K562 (cell line): ENCODE data around the gene TRIM2.

Experiments used
- BRF1 ChIP-seq: IDR thresholded peaks from 3 replicates; pipeline ENCODE4 v1.6.1; 2011; ENCODE audit warnings: borderline replicate concordance, mild to moderate bottlenecking; ENCODE audit not compliant: insufficient read length; ENCODE audit errors: extremely low read depth
- EP300 ChIP-seq: IDR thresholded peaks from 2 replicates; pipeline ENCODE4 v1.6.1; 2012; ENCODE audit warnings: low read length, improper control_type of control experiment
- ESRRA ChIP-seq: fragments of 450-650 bp; IDR thresholded peaks from 2 replicates; pipeline ENCODE4 v1.6.1; 2014; ENCODE audit warnings: low read depth, mild to moderate bottlenecking, moderate library complexity, borderline replicate concordance
- HNRNPLL ChIP-seq: fragments of 200-400 bp; formaldehyde crosslinking; IDR thresholded peaks from 2 replicates; pipeline ENCODE4 v1.6.1; 2017; ENCODE audit warnings: low read length, low read depth, mild to moderate bottlenecking; ENCODE audit not compliant: poor library complexity, severe bottlenecking
- NR1H2 ChIP-seq: sonication (generic); formaldehyde crosslinking; IDR thresholded peaks from 2 replicates; pipeline ENCODE4 v1.4.0; 2020; ENCODE audit warnings: mild to moderate bottlenecking, missing genetic modification reagents
- YY1 ChIP-seq, 3 experiments: IDR thresholded peaks; 2 replicates each; pipeline ENCODE4 v1.6.1; 2011; ENCODE audit warnings: low read length in 2 of 3, mild to moderate bottlenecking in 2 of 3, moderate library complexity in 2 of 3, borderline replicate concordance in 1 of 3, control low read depth in 1 of 3, low read depth in 1 of 3; ENCODE audit not compliant: insufficient read depth in 3 of 3, insufficient replicate concordance in 2 of 3, control insufficient read depth in 1 of 3, insufficient read length in 1 of 3; ENCODE audit errors: extremely low read depth in 1 of 3

DNA sequence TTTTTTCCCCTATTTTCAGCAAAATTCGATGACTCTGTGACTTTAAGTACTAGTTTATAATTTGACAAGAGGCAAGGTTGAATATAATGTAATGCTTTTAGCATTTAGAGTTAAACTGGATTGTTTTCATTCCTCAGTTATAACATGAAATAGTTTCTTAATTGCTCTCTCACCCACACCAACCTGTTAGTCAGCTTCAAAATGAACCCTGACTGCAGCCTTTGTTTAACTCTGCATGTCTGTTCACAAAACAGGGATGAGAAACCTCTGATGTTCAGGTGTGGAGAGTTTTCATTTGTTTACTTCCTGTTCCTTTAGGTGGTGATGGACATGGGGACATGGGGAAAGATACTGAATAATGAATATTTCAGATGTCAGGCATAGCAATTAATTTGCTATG lies 90.4 kb downstream of the TRIM2 start:
- TF ChIP-seq EP300, result no peak
- TF ChIP-seq NR1H2 (CRISPR knock-in tag), result no peak
- no peak for TF ChIP-seq HNRNPLL
- TF ChIP-seq YY1 (IDR thresholded peaks at IDR 0.05; ENCODE audit: borderline replicate concordance in 1 of 3, control insufficient read depth in 1 of 3, extremely low read depth in 1 of 3, insufficient read depth in 3 of 3, insufficient read length in 1 of 3, insufficient replicate concordance in 2 of 3, low read depth in 1 of 3, low read length in 2 of 3), result no peak
- no peak for TF ChIP-seq BRF1
- TF ChIP-seq ESRRA, result no peak
